T follicular helper cell (primary cell): Measurements from ENCODE around the gene LKAAEAR1.
"Not testable (repeated sequence)": the region's sequence is repeated elsewhere in the genome, so short reads cannot be mapped to it uniquely, and the experiment has no call there.

Source experiments
- DNase-seq: peaks from one replicate; pipeline ENCODE4 v3.0.0-alpha.2; 2020; ENCODE audit warnings: low read depth
- total RNA-seq, 2 experiments: gene quantifications; one replicate each; lab custom pipeline; 2026; lab: John Stamatoyannopoulos, UW

The LKAAEAR1 gene, protein sequence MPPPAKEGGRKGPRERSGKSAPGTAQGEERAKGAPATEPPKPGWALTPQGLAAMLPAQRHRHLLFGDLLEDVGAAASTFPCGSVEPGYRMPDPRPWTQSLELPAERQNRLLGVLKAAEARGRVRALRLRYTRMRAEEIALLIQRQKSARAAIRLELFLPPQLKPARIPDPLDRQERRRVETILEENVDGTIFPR
- total RNA-seq = 0 to 0.04 reads per million in 2 experiments

DNA sequence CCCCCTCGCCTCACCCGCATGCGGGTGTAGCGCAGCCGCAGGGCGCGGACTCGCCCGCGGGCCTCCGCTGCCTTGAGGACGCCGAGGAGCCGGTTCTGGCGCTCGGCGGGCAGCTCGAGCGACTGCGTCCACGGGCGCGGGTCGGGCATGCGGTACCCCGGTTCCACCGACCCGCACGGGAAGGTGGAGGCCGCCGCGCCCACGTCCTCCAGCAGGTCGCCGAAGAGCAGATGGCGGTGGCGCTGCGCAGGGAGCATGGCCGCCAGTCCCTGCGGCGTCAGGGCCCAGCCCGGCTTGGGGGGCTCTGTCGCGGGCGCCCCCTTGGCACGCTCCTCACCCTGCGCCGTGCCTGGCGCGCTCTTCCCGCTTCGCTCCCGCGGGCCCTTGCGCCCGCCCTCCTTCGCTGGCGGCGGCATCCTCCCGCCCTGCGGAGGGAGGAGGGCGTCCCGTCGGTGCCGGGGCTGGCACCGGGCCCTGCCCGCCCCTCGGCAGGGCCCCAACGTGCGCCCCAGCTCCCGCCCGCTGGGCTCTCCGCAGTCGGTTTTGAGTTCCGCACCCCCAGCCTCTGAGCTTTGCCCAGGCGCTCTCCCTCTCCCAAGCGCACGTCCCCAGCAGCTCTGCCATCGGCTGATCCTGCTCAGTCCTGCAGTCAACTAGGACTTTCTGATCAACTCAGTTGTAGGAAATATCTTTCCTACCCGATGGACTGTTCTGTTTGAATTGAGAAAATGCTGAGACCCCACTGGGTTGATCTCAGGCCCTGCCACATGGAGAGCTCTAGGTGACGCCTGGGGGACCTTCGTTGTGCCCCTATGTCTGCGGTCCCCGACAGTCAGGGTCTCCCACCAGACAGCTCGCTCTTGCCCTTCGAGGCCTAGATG is at the start of gene LKAAEAR1:
LKAAEAR1 (minus strand) TSS at position 595 of the 881 bp plus-strand sequence; CDS start at position 416, 179 bp downstream.
- DNase-seq = no peak

DNA sequence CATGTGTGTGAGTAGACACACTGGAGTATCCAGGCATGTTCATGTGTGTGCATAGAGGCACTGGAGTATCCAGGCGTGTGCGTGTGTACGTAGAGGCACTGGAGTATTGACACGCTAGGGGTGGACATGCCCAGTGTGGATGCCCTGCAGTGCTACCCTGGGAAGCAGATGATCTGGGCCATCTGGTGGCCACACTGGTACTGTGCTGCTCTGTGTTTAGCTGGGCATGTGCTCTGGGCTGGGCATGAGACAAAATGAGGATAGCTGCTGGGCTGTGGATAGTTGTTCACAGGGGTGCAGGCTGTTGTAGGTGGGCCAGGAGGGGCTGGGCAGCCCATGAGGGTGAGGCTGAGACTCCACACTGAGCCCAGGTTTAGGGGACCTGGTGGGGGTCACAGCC is 47.2 kb upstream of the LKAAEAR1 start:
- DNase-seq = no peak

DNA sequence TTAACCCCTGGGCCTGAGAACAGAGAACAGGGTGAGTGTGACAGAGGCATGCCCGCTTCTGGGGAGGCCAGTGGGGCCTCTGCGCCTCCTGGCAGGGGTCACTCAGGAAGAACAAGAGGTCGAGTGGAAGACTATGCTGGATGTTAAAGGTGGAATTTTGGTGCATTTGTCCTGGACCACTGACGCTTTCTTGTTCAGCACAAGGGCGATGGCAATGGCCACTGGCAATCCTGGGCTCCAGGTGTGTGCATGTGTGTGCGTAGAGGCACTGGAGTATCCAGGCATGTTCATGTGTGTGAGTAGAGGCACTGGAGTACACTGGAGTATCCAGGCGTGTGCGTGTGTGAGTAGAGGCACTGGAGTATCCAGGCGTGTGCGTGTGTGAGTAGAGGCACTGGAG is 46.7 kb upstream of the LKAAEAR1 start:
- DNase-seq = no peak

DNA sequence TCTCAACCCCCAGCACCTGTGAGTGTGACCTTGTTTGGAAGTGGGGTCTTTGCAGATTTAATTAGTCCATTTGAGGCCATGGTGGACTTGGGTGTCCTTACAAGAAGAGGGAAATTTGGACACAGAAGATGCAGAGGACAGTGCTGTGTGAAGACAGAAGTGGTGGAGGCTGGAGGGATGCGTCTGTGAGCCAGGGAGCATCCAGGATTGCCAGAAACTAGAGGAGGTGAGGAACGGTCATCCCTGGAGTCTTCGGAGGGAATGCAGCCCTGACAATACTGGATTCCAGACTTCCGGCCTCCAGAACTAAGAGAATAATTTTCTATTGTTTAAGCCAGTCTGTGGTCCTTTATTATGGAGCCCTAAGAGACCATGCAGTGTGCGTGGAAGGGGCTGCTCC is 46.1 kb upstream of the LKAAEAR1 start:
- DNase-seq = no peak

DNA sequence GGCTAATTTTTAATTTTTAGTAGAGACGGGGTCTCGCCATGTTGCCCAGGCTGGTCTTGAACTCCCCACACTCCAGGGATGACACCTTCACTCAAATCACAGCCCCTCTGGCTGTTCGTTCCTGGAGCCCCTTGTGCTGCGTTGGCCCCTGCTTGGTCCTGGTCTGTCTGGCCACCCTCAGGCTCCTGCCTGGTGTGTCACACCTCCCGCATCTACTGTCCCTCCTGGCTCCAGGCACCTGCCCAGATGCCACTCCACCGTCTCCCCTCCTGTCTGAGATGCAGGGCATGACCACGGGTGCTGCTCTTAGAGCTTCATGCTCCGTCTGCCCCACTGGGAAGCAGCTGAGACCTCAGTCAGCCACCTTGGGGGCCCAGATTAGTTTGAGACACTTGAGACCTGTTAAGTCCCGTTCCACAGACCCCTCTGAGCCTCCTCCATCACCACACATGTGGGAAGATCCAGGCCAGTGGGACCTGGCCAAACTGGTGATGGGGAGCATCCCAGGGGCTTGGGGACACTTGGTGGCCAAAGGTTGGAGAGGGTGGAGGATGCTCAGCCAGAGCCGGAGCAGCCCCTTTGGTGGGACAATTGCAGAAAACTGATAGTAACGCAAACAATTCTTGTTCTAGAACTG is 45.1 kb upstream of the LKAAEAR1 start:
- no peak for DNase-seq

DNA sequence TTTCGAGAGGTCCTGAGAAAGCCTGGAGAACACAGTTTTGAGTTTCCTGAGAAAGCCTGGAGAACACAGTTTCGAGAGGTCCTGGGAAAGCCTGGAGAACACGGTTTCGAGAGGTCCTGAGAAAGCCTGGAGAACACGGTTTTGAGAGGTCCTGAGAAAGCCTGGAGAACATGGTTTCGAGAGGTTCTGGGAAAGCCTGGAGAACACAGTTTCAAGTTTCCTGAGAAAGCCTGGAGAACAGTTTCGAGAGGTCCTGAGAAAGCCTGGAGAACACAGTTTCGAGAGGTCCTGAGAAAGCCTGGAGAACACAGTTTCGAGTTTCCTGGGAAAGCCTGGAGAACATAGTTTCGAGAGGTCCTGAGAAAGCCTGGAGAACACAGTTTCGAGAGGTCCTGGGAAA is 39.3 kb upstream of the LKAAEAR1 start:
- DNase-seq = not testable (repeated sequence)

GRCh38 chr20:64122927-64123326 is 38.7 kb upstream of the LKAAEAR1 start:
- not testable (repeated sequence) for DNase-seq

GRCh38 chr20:64121586-64121985 is 37.4 kb upstream of the LKAAEAR1 start:
- no peak for DNase-seq

DNA sequence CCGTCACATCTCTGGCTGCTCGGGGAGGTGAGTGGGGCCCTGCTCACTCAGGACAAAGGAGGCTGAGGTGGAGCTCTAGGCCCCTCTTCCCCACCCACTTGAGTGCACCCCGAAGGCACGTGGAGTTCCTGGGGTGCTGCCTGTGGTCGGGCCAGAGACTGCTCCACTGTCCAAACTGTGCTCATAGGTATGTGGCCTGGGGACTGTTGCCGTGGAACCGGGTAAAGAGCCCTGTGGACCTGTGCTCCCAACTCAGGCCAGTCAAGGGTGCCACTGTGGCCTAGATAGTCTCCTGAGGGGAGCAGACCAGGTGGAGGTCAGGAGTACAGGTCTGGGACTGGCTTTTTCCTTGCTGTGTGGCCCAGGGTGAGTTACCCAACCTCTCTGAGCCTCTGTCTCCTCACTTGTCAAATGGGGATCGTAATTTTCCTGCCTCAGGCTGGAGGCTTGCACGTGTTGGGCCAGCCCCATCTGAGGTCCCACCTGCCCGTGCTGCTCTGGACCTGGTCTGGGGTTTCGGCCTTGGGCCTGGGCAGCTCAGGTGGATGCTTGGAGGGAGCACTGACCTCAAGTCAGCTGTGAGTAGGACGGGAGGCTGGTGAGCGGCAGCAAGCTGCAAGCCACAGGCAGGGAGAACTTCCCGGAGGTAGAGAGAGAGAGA is 35.6 kb upstream of the LKAAEAR1 start:
- no peak for DNase-seq

GRCh38 chr20:64119301-64119680 is 35.1 kb upstream of the LKAAEAR1 start:
- DNase-seq = no peak

DNA sequence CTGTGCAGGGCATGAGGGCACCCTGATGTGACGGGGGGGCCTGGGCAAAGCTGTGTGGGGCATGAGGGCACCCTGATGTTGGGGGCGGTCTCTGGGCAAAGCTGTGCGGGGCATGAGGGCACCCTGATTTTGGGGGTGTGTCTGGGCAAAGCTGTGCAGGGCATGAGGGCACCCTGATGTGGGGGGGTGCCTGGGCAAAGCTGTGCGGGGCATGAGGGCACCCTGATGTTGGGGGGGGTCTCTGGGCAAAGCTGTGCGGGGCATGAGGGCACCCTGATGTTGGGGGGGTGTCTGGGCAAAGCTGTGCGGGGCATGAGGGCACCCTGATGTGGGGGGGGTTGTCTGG is 33.2 kb upstream of the LKAAEAR1 start:
- DNase-seq = not testable (repeated sequence)

- DNase-seq = no peak
Measured at GRCh38 chr20:64116541-64117431, 32.6 kb upstream of the LKAAEAR1 start.

- DNase-seq = no peak
Measured at GRCh38 chr20:64116016-64116415, 31.8 kb upstream of the LKAAEAR1 start.

GRCh38 chr20:64115171-64115911 is 31.1 kb upstream of the LKAAEAR1 start:
- DNase-seq = no peak

DNA sequence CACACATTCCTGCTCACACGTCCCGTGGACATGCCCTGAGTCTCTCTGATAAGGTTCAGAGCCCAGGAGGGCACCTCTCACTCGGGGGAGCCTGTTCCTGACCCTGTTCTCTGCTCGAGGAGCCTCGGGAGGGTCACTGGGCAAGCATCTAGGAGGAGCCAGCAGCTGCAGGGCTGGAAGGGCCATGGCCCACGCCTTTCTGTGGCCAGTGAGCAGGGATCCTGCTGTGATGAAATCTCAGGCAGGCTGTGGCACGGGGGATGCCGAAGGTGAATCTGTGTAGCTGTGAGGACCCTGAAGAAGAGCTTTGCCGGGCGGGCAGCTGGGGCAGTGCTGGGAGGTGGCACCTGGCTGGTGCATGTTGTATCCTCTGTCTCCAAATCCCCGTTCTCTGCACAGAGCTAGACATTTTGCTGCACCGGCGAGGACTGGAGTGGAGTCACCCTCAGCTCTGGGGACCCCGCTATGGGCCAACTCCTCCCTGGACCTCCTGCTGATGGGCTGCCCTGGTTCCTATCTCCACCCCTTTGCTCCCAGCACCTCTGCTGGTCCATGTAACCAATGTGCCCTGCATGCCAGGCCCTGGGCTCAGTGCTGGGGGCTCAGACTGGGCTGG is 30.3 kb upstream of the LKAAEAR1 start:
- DNase-seq = no peak

DNA sequence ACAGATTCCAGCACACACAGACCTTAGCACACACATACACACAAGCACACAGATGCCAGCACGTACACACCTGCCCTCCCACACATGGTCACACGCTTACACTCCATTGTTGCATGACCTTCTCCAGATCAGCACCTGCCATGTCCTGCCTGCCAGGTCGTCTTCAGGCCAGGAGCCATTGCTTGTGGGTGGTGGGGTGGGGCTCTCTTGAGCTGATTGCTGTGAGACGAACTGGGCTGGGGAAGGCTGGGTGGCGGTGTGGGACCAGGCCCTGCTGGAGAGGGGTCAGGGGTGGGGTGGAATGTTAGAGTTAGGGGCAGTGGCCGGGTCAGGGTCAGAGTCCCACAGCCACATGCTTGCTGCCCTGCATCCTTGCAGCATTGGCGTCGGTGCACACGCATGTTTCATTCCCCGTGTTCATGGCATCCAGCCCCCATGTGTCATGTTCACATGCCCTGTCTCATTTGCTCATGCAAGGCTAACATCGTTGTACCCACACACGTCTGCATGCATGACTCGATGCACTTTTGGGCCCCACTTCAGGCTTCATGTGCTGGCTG is 29.7 kb upstream of the LKAAEAR1 start:
- DNase-seq = no peak

GRCh38 chr20:64113444-64113775 is 29.2 kb upstream of the LKAAEAR1 start:
- DNase-seq = no peak

- no peak for DNase-seq
Measured at GRCh38 chr20:64112691-64113443, 28.7 kb upstream of the LKAAEAR1 start.
